22Rv1 (cell line): ENCODE results near the gene CCDC73.

Experiments
- CTCF ChIP-seq: fragments of 450-650 bp; IDR thresholded peaks from 2 replicates; pipeline ENCODE4 v1.5.1; 2017; ENCODE audit warnings: mild to moderate bottlenecking
- ZFX ChIP-seq: fragments of 450-650 bp; IDR thresholded peaks from 2 replicates; pipeline ENCODE4 v1.6.1; 2017; ENCODE audit warnings: antibody characterized with exemption, borderline replicate concordance

GRCh38 chr11:32566517-32566916 lies 227.9 kb downstream of the CCDC73 start:
- no peak for TF ChIP-seq CTCF
- no peak for TF ChIP-seq ZFX
